Mesenchymal stem cell (in vitro differentiated cells and primary cell): ENCODE data around the gene PDE3B.
A peak's percentile ranks its signal among the peaks of the same experiment; 100 is the strongest.

ENCODE experiments used
- DNase-seq: peaks from one replicate; pipeline ENCODE4 v3.0.0-alpha.2; 2013
- H2AFZ ChIP-seq: one replicate; pipeline ENCODE4 v1.6.1; 2013; ENCODE audit warnings: low read depth, mild to moderate bottlenecking, control low read depth, inconsistent platforms, low read length, moderate library complexity
- H2AK5ac ChIP-seq: 2 replicates; pipeline ENCODE4 v1.6.1; 2013; ENCODE audit warnings: low read length, moderate library complexity, mild to moderate bottlenecking, inconsistent platforms; ENCODE audit not compliant: severe bottlenecking
- H2BK120ac ChIP-seq: one replicate; pipeline ENCODE4 v1.6.1; 2013; ENCODE audit warnings: low read depth, mild to moderate bottlenecking, inconsistent platforms, low read length, moderate library complexity
- H2BK12ac ChIP-seq, 2 experiments: one replicate each; pipeline ENCODE4 v1.6.1; 2013; ENCODE audit warnings: inconsistent platforms in 2 of 2, low read length in 2 of 2, mild to moderate bottlenecking in 2 of 2, moderate library complexity in 2 of 2, control low read depth in 1 of 2
- H2BK15ac ChIP-seq: one replicate; pipeline ENCODE4 v1.6.1; 2013; ENCODE audit warnings: mild to moderate bottlenecking, low read depth, inconsistent platforms; ENCODE audit not compliant: poor library complexity, severe bottlenecking
- H2BK5ac ChIP-seq: 2 replicates; pipeline ENCODE4 v1.6.1; 2013; ENCODE audit warnings: low read depth, mild to moderate bottlenecking, low read length, control low read depth, inconsistent platforms; ENCODE audit not compliant: poor library complexity, severe bottlenecking
- H3K14ac ChIP-seq, 2 experiments: one replicate each; pipeline ENCODE4 v1.6.1; 2013; ENCODE audit warnings: inconsistent platforms in 2 of 2, low read length in 2 of 2, control low read depth in 1 of 2, mild to moderate bottlenecking in 1 of 2, moderate library complexity in 1 of 2
- H3K18ac ChIP-seq, 2 experiments: one replicate each; pipeline ENCODE4 v1.6.1; 2013; ENCODE audit warnings: inconsistent platforms in 2 of 2, low read length in 2 of 2, control low read depth in 1 of 2, low read depth in 1 of 2, mild to moderate bottlenecking in 1 of 2
- H3K23ac ChIP-seq, 2 experiments: one replicate each; pipeline ENCODE4 v1.6.1; 2013; ENCODE audit warnings: inconsistent platforms in 2 of 2, low read length in 2 of 2, mild to moderate bottlenecking in 2 of 2, moderate library complexity in 2 of 2, control low read depth in 1 of 2
- H3K27ac ChIP-seq: 2 replicates; pipeline ENCODE4 v1.5.1; 2013; ENCODE audit warnings: mild to moderate bottlenecking, moderate library complexity, low read length, control low read depth, inconsistent platforms; ENCODE audit not compliant: poor library complexity, severe bottlenecking
- H3K27me3 ChIP-seq, 2 experiments: 2 replicates each; pipeline versions ENCODE4 v1.6.1 to v1.7.0; 2013; ENCODE audit warnings: low read length in 2 of 2, mild to moderate bottlenecking in 2 of 2, moderate library complexity in 2 of 2, control low read depth in 1 of 2, inconsistent platforms in 1 of 2; ENCODE audit not compliant: control insufficient read depth in 1 of 2, insufficient read depth in 1 of 2
- H3K36me3 ChIP-seq, 2 experiments: 2 replicates each; pipeline versions ENCODE4 v1.6.1 to v1.7.0; 2013; ENCODE audit warnings: low read length in 2 of 2, control low read depth in 1 of 2, inconsistent platforms in 1 of 2, low read depth in 1 of 2, mild to moderate bottlenecking in 1 of 2; ENCODE audit not compliant: insufficient read depth in 2 of 2, control insufficient read depth in 1 of 2
- H3K4ac ChIP-seq, 2 experiments: one replicate each; pipeline ENCODE4 v1.6.1; 2013; ENCODE audit warnings: inconsistent platforms in 2 of 2, low read length in 2 of 2, mild to moderate bottlenecking in 2 of 2, moderate library complexity in 2 of 2, control low read depth in 1 of 2, low read depth in 1 of 2
- H3K4me1 ChIP-seq: 2 replicates; pipeline ENCODE4 v1.6.1; 2013; ENCODE audit warnings: low read depth, low read length, control low read depth; ENCODE audit not compliant: control insufficient read depth, insufficient read depth
- H3K4me2 ChIP-seq: 2 replicates; pipeline ENCODE4 v1.6.1; 2013; ENCODE audit warnings: low read length, mild to moderate bottlenecking, inconsistent platforms; ENCODE audit not compliant: poor library complexity, severe bottlenecking
- H3K4me3 ChIP-seq, 2 experiments: 2 replicates each; pipeline versions ENCODE4 v1.5.1 to v1.7.0; 2013; ENCODE audit warnings: low read length in 2 of 2, mild to moderate bottlenecking in 2 of 2, control low read depth in 1 of 2, low read depth in 1 of 2; ENCODE audit not compliant: insufficient read depth in 1 of 2
- H3K79me1 ChIP-seq: replicated peaks from 2 replicates; pipeline ENCODE4 v1.6.1; 2013; ENCODE audit warnings: mild to moderate bottlenecking, control low read depth, low read length, inconsistent platforms; ENCODE audit not compliant: poor library complexity, severe bottlenecking
- H3K9ac ChIP-seq: 2 replicates; pipeline ENCODE4 v1.7.0; 2013; ENCODE audit warnings: mild to moderate bottlenecking, low read length, moderate library complexity
- H3K9me3 ChIP-seq: 2 replicates; pipeline ENCODE4 v1.7.0; 2013; ENCODE audit warnings: mild to moderate bottlenecking, low read length; ENCODE audit not compliant: control insufficient read depth
- H4K8ac ChIP-seq: one replicate; pipeline ENCODE4 v1.6.1; 2013; ENCODE audit warnings: inconsistent platforms, mild to moderate bottlenecking, low read length, moderate library complexity
- H4K91ac ChIP-seq: one replicate; pipeline ENCODE4 v1.6.1; 2013; ENCODE audit warnings: mild to moderate bottlenecking, low read length, inconsistent platforms
- WGBS: methylation state at CpG from one replicate; pipeline ENCODE4 v1.1.7; 2013; ENCODE audit warnings: mixed read lengths; 5-methylcytosine and 5-hydroxymethylcytosine counted together

The PDE3B gene

GRCh38 chr11:14891143-14892035 is 247.8 kb downstream of the PDE3B start:
- H3K79me1 ChIP-seq = peaks cover 5% of the 10 kb centered on the region
- H3K4me2 ChIP-seq = peak overlapping the region; percentile 97
- H3K4ac ChIP-seq = peak overlapping the region; percentile 21 to 49

GRCh38 chr11:14892036-14892556 is 248.5 kb downstream of the PDE3B start, which contains the start of gene CYP2R1:
Gene CYP2R1, minus strand, starts transcription at chr11:14892231. Its CDS starts 26 bp downstream, at chr11:14892205.
- Histone ChIP-seq H3K79me1 (peaks cover 2% of the 10 kb centered on the region), H3K14ac (no peak within 1 kb of the TSS), H2AFZ (peak within 1 kb of the TSS; percentile 84), H3K27me3 (no peaks in the 10 kb centered on the region), H2BK120ac (peak within 1 kb of the TSS; percentile 8), H3K27ac (peak within 1 kb of the TSS; percentile 82), H3K23ac (no peak within 1 kb of the TSS), H3K4me3 (peak within 1 kb of the TSS; percentile 63 to 95), H3K4ac (peak within 1 kb of the TSS; percentile 21 to 49), H4K91ac (no peak within 1 kb of the TSS), H3K9ac (peak within 1 kb of the TSS; percentile 86), H2AK5ac (no peak within 1 kb of the TSS), H2BK15ac (peak within 1 kb of the TSS; percentile 73), H3K4me1 (peaks cover 4% of the 10 kb centered on the region), H3K36me3 (no peaks in the 10 kb centered on the region), H3K9me3 (no peaks in the 10 kb centered on the region), H3K4me2 (peak within 1 kb of the TSS; percentile 97), H2BK12ac (peak within 1 kb of the TSS in 1 of 2 experiments; percentile 10), H3K18ac (peak within 1 kb of the TSS; percentile 72 to 80), H2BK5ac (peak within 1 kb of the TSS; percentile 10), H4K8ac (peak within 1 kb of the TSS; percentile 86)
- WGBS = under 1% methylated on average over 36 of the region's 36 CpGs
- peak; percentile 98 for DNase-seq

More at GRCh38 chr11:14891143-14892035, 247.8 kb downstream of the PDE3B start:
- H3K9ac ChIP-seq = peak overlapping the region; percentile 86
- H3K4me3 ChIP-seq = peak overlapping the region; percentile 63 to 95
- peak overlapping the region; percentile 82 for H3K27ac ChIP-seq
- H2BK15ac ChIP-seq = peak overlapping the region; percentile 73
- no peak overlapping the region for H2AK5ac ChIP-seq
- no peak overlapping the region for H3K14ac ChIP-seq
- peak overlapping the region in 1 of 2 experiments; percentile 10 for H2BK12ac ChIP-seq
- no peaks in the 10 kb centered on the region for H3K27me3 ChIP-seq
- DNase-seq = peak; percentile 91
- H3K36me3 ChIP-seq = no peaks in the 10 kb centered on the region
- H3K18ac ChIP-seq = peak overlapping the region; percentile 72 to 80
- no peaks in the 10 kb centered on the region for H3K9me3 ChIP-seq
- H2BK120ac ChIP-seq = peak overlapping the region; percentile 8
- peak overlapping the region; percentile 84 for H2AFZ ChIP-seq
- peak overlapping the region; percentile 86 for H4K8ac ChIP-seq
- no peak overlapping the region for H4K91ac ChIP-seq
- peak overlapping the region; percentile 10 for H2BK5ac ChIP-seq
- H3K4me1 ChIP-seq = peaks cover 4% of the 10 kb centered on the region
- WGBS = under 1% methylated on average over 66 of the region's 67 CpGs
- H3K23ac ChIP-seq = no peak overlapping the region

- Histone ChIP-seq H3K27ac (no peak overlapping the region), H3K23ac (no peak overlapping the region), H3K36me3 (no peaks in the 10 kb centered on the region), H2BK15ac (no peak overlapping the region), H3K18ac (no peak overlapping the region), H3K4me2 (peak overlapping the region; percentile 78), H3K4me1 (peaks cover 4% of the 10 kb centered on the region), H2AFZ (peak overlapping the region; percentile 73), H2BK12ac (no peak overlapping the region), H3K79me1 (peaks cover under 1% of the 10 kb centered on the region), H4K91ac (no peak overlapping the region), H3K4me3 (peak overlapping the region; percentile 39 to 95), H3K14ac (no peak overlapping the region), H4K8ac (no peak overlapping the region), H3K4ac (no peak overlapping the region), H3K9ac (peak overlapping the region; percentile 62), H2BK120ac (no peak overlapping the region), H3K27me3 (no peaks in the 10 kb centered on the region), H3K9me3 (no peaks in the 10 kb centered on the region), H2AK5ac (no peak overlapping the region), H2BK5ac (no peak overlapping the region)
- WGBS = 75% methylated on average over 2 of the region's 2 CpGs
- DNase-seq = no peak
Measured at GRCh38 chr11:14892577-14892976, 249.0 kb downstream of the PDE3B start.
